GM21423 (cell line): Measurements from ENCODE around the gene RCOR3.
A peak's percentile ranks its signal among the peaks of the same experiment; 100 is the strongest.
"Not testable (repeated sequence)": the region's sequence is repeated elsewhere in the genome, so short reads cannot be mapped to it uniquely, and the experiment has no call there.

Source experiments
- ATAC-seq: cut with Tn5 transposase; IDR thresholded peaks from one replicate; pipeline ENCODE4 v1.9.1; 2021; ENCODE audit warnings: mild to moderate bottlenecking, moderate library complexity; ENCODE audit not compliant: unreplicated experiment

The RCOR3 gene

GRCh38 chr1:211337430-211338223, 78.5 kb downstream of the RCOR3 start:
- no peak for ATAC-seq

- ATAC-seq = no peak
These were observed 79.1 kb downstream of the RCOR3 start for GRCh38 chr1:211338224-211338620.

GRCh38 chr1:211339631-211340041, 80.5 kb downstream of the RCOR3 start:
- ATAC-seq = no peak

GRCh38 chr1:211340622-211341507, 81.7 kb downstream of the RCOR3 start:
- ATAC-seq = no peak

- ATAC-seq = no peak
These were observed 82.8 kb downstream of the RCOR3 start for GRCh38 chr1:211341999-211342398.

GRCh38 chr1:211343607-211344006, 84.4 kb downstream of the RCOR3 start:
- ATAC-seq = no peak

GRCh38 chr1:211344152-211344618, 85.0 kb downstream of the RCOR3 start:
- ATAC-seq = no peak

GRCh38 chr1:211345719-211346118, 86.6 kb downstream of the RCOR3 start:
- no peak for ATAC-seq

GRCh38 chr1:211347077-211347844, 88.1 kb downstream of the RCOR3 start:
- ATAC-seq = no peak

GRCh38 chr1:211348547-211348946, 89.4 kb downstream of the RCOR3 start:
- ATAC-seq = no peak

GRCh38 chr1:211349741-211350140, 90.6 kb downstream of the RCOR3 start:
- ATAC-seq = no peak

- not testable (repeated sequence) for ATAC-seq
These were observed 92.9 kb downstream of the RCOR3 start for GRCh38 chr1:211352055-211352454.

- ATAC-seq = no peak
These were observed 93.3 kb downstream of the RCOR3 start for GRCh38 chr1:211352465-211352864.

- peak; percentile 74 for ATAC-seq
These were observed 93.9 kb downstream of the RCOR3 start for GRCh38 chr1:211352985-211353515.

- peak; percentile 23 for ATAC-seq
These were observed 94.5 kb downstream of the RCOR3 start for GRCh38 chr1:211353562-211354212.

GRCh38 chr1:211355873-211356272, 96.7 kb downstream of the RCOR3 start:
- ATAC-seq = no peak

GRCh38 chr1:211356723-211357407, 97.7 kb downstream of the RCOR3 start:
- ATAC-seq = no peak

GRCh38 chr1:211358685-211359084, 99.5 kb downstream of the RCOR3 start:
- no peak for ATAC-seq

- ATAC-seq = no peak
These were observed 100.7 kb downstream of the RCOR3 start for GRCh38 chr1:211359876-211360275.

- ATAC-seq = no peak
These were observed 102.0 kb downstream of the RCOR3 start for GRCh38 chr1:211361202-211361601.
